H1 (cell line): ENCODE data around the gene SEZ6. TPM values are rescaled to one million over a fixed set of nuclear protein-coding genes. Genes with fewer than 3 reads are reported as not detected.

Experiments used
- CTCF ChIA-PET: fragments of 300-600 bp; sonication (Branson Sonifier 250); formaldehyde crosslinking; loops from one replicate; lab custom pipeline; 2021; ENCODE audit not compliant: partially characterized antibody; lab: Charles Lee
- POLR2A ChIA-PET: fragments of 300-600 bp; sonication (Branson Sonifier 250); formaldehyde crosslinking; loops from one replicate; lab custom pipeline; 2021; ENCODE audit warnings: inconsistent platforms; ENCODE audit not compliant: partially characterized antibody; lab: Charles Lee
- DNase-seq, 2 experiments: peaks; one replicate each; pipeline versions ENCODE4 v3.0.0 to v3.0.0-alpha.2; 2010 to 2022; ENCODE audit warnings: low spot score in 2 of 2, low read depth in 1 of 2, mixed read lengths in 1 of 2
- FAIRE-seq: peaks from 2 replicates; lab custom pipeline; 2011; peaks lifted over from hg19 to GRCh38; lab: Jason Lieb, UNC
- H2AFZ ChIP-seq: 2 replicates; pipeline ENCODE4 v1.8.1; 2012; ENCODE audit warnings: low read length, inconsistent platforms
- H2AK5ac ChIP-seq: 2 replicates; pipeline ENCODE4 v1.6.1; 2013; ENCODE audit warnings: low read depth, low read length
- H2BK120ac ChIP-seq: replicated peaks from 2 replicates; pipeline ENCODE3; 2013; ENCODE audit warnings: low read depth, low read length, inconsistent platforms
- H2BK12ac ChIP-seq: 2 replicates; pipeline ENCODE4 v1.6.1; 2013; ENCODE audit warnings: low read depth, low read length
- H2BK15ac ChIP-seq: 2 replicates; pipeline ENCODE4 v1.6.1; 2013; ENCODE audit warnings: low read length
- H2BK20ac ChIP-seq: 2 replicates; pipeline ENCODE4 v1.6.1; 2013; ENCODE audit warnings: low read length
- H2BK5ac ChIP-seq: 2 replicates; pipeline ENCODE4 v1.6.1; 2013; ENCODE audit warnings: low read depth, low read length
- H3K14ac ChIP-seq: 2 replicates; pipeline ENCODE4 v1.6.1; 2013; ENCODE audit warnings: inconsistent platforms; ENCODE audit not compliant: insufficient read length
- H3K18ac ChIP-seq: 2 replicates; pipeline ENCODE4 v1.6.1; 2013; ENCODE audit warnings: low read length; ENCODE audit errors: extremely low read depth
- H3K23ac ChIP-seq: 2 replicates; pipeline ENCODE4 v1.6.1; 2013; ENCODE audit warnings: inconsistent platforms; ENCODE audit not compliant: insufficient read length
- H3K23me2 ChIP-seq: 2 replicates; pipeline ENCODE4 v1.6.1; 2013; ENCODE audit warnings: low read depth, low read length
- H3K27ac ChIP-seq: 2 replicates; pipeline ENCODE4 v1.6.1; 2011; ENCODE audit warnings: low read depth, low read length, inconsistent platforms
- H3K27me3 ChIP-seq, 4 experiments: replicated peaks in 1 of 4; 1 replicate in 1 of 4; 2 replicates in 3 of 4; pipeline versions ENCODE4 v1.6.1 to v1.8.1; 2011 to 2013; ENCODE audit warnings: low read length in 3 of 4, mild to moderate bottlenecking in 3 of 4, inconsistent platforms in 2 of 4, mixed read lengths in 2 of 4, moderate library complexity in 1 of 4; ENCODE audit not compliant: control insufficient read depth in 3 of 4, insufficient read depth in 3 of 4; ENCODE audit errors: extremely low read depth in 1 of 4
- H3K36me3 ChIP-seq, 4 experiments: 2 replicates each; pipeline versions ENCODE4 v1.6.1 to v1.8.1; 2011 to 2013; ENCODE audit warnings: mild to moderate bottlenecking in 4 of 4, low read length in 3 of 4, moderate library complexity in 2 of 4, control low read depth in 1 of 4, inconsistent platforms in 1 of 4; ENCODE audit not compliant: insufficient read depth in 4 of 4, control insufficient read depth in 2 of 4
- H3K4ac ChIP-seq: replicated peaks from 2 replicates; pipeline ENCODE3; 2013; ENCODE audit warnings: low read length, low read depth, mixed read lengths, inconsistent platforms; ENCODE audit not compliant: insufficient read length
- H3K4me1 ChIP-seq, 4 experiments: replicated peaks in 1 of 4; 1 replicate in 1 of 4; 2 replicates in 3 of 4; pipeline versions ENCODE4 v1.6.1 to v1.8.1; 2011 to 2013; ENCODE audit warnings: low read length in 3 of 4, inconsistent platforms in 2 of 4, mixed read lengths in 1 of 4; ENCODE audit not compliant: insufficient read depth in 4 of 4, control insufficient read depth in 3 of 4
- H3K4me2 ChIP-seq, 2 experiments: 2 replicates each; pipeline versions ENCODE4 v1.6.1 to v1.8.1; 2011 to 2013; ENCODE audit warnings: low read depth in 2 of 2, low read length in 2 of 2, control low read depth in 1 of 2, inconsistent platforms in 1 of 2, mild to moderate bottlenecking in 1 of 2; ENCODE audit not compliant: insufficient read depth in 1 of 2
- H3K4me3 ChIP-seq, 4 experiments: fragments of 200-600, 300-600 bp in 1 of 4; sonication (generic), shearing (Covaris generic), sonication (Bioruptor Twin) in 1 of 4; 2 replicates each; pipeline versions ENCODE4 v1.5.1 to v1.8.1; 2011 to 2016; ENCODE audit warnings: low read length in 4 of 4, low read depth in 3 of 4, control low read depth in 2 of 4, inconsistent platforms in 2 of 4, mild to moderate bottlenecking in 2 of 4, mixed read lengths in 1 of 4, moderate library complexity in 1 of 4; ENCODE audit not compliant: insufficient read depth in 2 of 4; ENCODE audit errors: extremely low read depth in 1 of 4
- H3K56ac ChIP-seq: replicated peaks from 2 replicates; pipeline ENCODE3; 2013; ENCODE audit warnings: low read depth, mild to moderate bottlenecking, mixed read lengths, low read length, inconsistent platforms; ENCODE audit not compliant: insufficient read length
- H3K79me1 ChIP-seq: 2 replicates; pipeline ENCODE4 v1.6.1; 2013; ENCODE audit warnings: low read depth, low read length, control low read depth
- H3K79me2 ChIP-seq, 2 experiments: 2 replicates each; pipeline versions ENCODE4 v1.6.1 to v1.8.1; 2012 to 2013; ENCODE audit warnings: low read length in 2 of 2, mild to moderate bottlenecking in 2 of 2, inconsistent platforms in 1 of 2; ENCODE audit not compliant: insufficient read depth in 2 of 2, control insufficient read depth in 1 of 2
- H3K9ac ChIP-seq, 4 experiments: replicated peaks in 1 of 4; 1 replicate in 1 of 4; 2 replicates in 3 of 4; pipeline versions ENCODE4 v1.6.1 to v1.8.1; 2011 to 2013; ENCODE audit warnings: low read depth in 3 of 4, low read length in 3 of 4, control low read depth in 2 of 4, mild to moderate bottlenecking in 2 of 4, moderate library complexity in 2 of 4, inconsistent platforms in 1 of 4; ENCODE audit errors: extremely low read depth in 1 of 4
- H3K9me3 ChIP-seq, 2 experiments: 2 replicates each; pipeline versions ENCODE4 v1.6.1 to v1.8.1; 2012 to 2013; ENCODE audit warnings: mild to moderate bottlenecking in 2 of 2, moderate library complexity in 2 of 2, control low read depth in 1 of 2, inconsistent platforms in 1 of 2, low read depth in 1 of 2, low read length in 1 of 2, mixed read lengths in 1 of 2; ENCODE audit not compliant: insufficient read depth in 2 of 2
- H4K20me1 ChIP-seq, 2 experiments: replicated peaks in 1 of 2; 2 replicates each; pipeline versions ENCODE3 to v1.8.1; 2011 to 2013; ENCODE audit warnings: inconsistent platforms in 2 of 2, low read length in 2 of 2, mild to moderate bottlenecking in 1 of 2; ENCODE audit not compliant: insufficient read depth in 2 of 2, control insufficient read depth in 1 of 2
- H4K5ac ChIP-seq: 2 replicates; pipeline ENCODE4 v1.6.1; 2013; ENCODE audit warnings: low read length, low read depth, mixed read lengths, inconsistent platforms; ENCODE audit not compliant: insufficient read length
- H4K8ac ChIP-seq: 2 replicates; pipeline ENCODE4 v1.8.0; 2013; ENCODE audit warnings: mild to moderate bottlenecking, moderate library complexity, low read length, inconsistent platforms; ENCODE audit not compliant: insufficient read depth; ENCODE audit errors: extremely low read depth
- H4K91ac ChIP-seq: replicated peaks from 2 replicates; pipeline ENCODE3; 2013; ENCODE audit warnings: low read length, mixed read lengths, inconsistent platforms; ENCODE audit not compliant: insufficient read length
- BCL11A ChIP-seq, 2 experiments: IDR thresholded peaks; one replicate each; pipeline ENCODE4 v1.6.1; 2011; ENCODE audit warnings: low read depth in 2 of 2, low read length in 2 of 2, mild to moderate bottlenecking in 2 of 2
- CBX8 ChIP-seq: fragments of 300-800, 300-1000 bp; sonication (generic); IDR thresholded peaks from 2 replicates; pipeline ENCODE4 v1.7.1; 2016; ENCODE audit warnings: low read depth, low read length, borderline replicate concordance
- CREB1 ChIP-seq: IDR thresholded peaks from 2 replicates; pipeline ENCODE4 v1.6.1; 2012; ENCODE audit warnings: inconsistent platforms
- CTBP2 ChIP-seq: IDR thresholded peaks from 2 replicates; pipeline ENCODE4 v1.7.0; 2011; ENCODE audit warnings: borderline replicate concordance, mild to moderate bottlenecking, moderate library complexity, mixed read lengths, low read length; ENCODE audit not compliant: insufficient read depth, insufficient read length
- JUN ChIP-seq: IDR thresholded peaks from 2 replicates; pipeline ENCODE4 v1.6.1; 2011; ENCODE audit warnings: low read depth, mild to moderate bottlenecking, improper control_type of control experiment, low read length
- MAX ChIP-seq: IDR thresholded peaks from 2 replicates; pipeline ENCODE4 v1.6.1; 2012; ENCODE audit warnings: inconsistent platforms
- NRF1 ChIP-seq: IDR thresholded peaks from 2 replicates; pipeline ENCODE4 v1.6.1; 2011; ENCODE audit warnings: mild to moderate bottlenecking, low read depth, low read length, improper control_type of control experiment
- POLR2A ChIP-seq, 2 experiments: IDR thresholded peaks; 1 replicate in 1 of 2; 2 replicates in 1 of 2; pipeline ENCODE4 v1.6.1; 2011; ENCODE audit warnings: low read depth in 2 of 2, low read length in 2 of 2, mild to moderate bottlenecking in 2 of 2; ENCODE audit errors: control extremely low read depth in 1 of 2
- POLR2AphosphoS5 ChIP-seq: IDR thresholded peaks from 2 replicates; pipeline ENCODE4 v1.6.1; 2011; ENCODE audit warnings: low read depth, low read length
- RBBP5 ChIP-seq: IDR thresholded peaks from 2 replicates; pipeline ENCODE4 v1.7.1; 2012; ENCODE audit warnings: low read depth, mild to moderate bottlenecking, inconsistent platforms, low read length, moderate library complexity, borderline replicate concordance
- SIRT6 ChIP-seq: IDR thresholded peaks from one replicate; pipeline ENCODE4 v1.7.1; 2012; ENCODE audit warnings: low read length, inconsistent platforms
- SP1 ChIP-seq: IDR thresholded peaks from 2 replicates; pipeline ENCODE4 v1.6.1; 2011; ENCODE audit warnings: low read depth, low read length
- SRF ChIP-seq: IDR thresholded peaks from 2 replicates; pipeline ENCODE4 v1.6.1; 2011; ENCODE audit warnings: mild to moderate bottlenecking, low read depth, low read length, moderate library complexity
- YY1 ChIP-seq: IDR thresholded peaks from 2 replicates; pipeline ENCODE4 v1.6.1; 2011; ENCODE audit warnings: low read depth, mild to moderate bottlenecking, low read length
- WGBS, 2 experiments: shearing (Covaris generic) in 1 of 2; methylation state at CpG; one replicate each; pipeline versions ENCODE4 v1.1.6 to v1.1.7; 2013 to 2015; ENCODE audit warnings: low lambda C conversion rate in 2 of 2, mixed read lengths in 2 of 2, inconsistent platforms in 1 of 2, low coverage in 1 of 2, missing lambda C conversion rate in 1 of 2; ENCODE audit not compliant: insufficient replicate concordance in 2 of 2, insufficient coverage in 1 of 2, insufficient read length in 1 of 2; ENCODE audit errors: extremely low coverage in 1 of 2, missing lambda C conversion rate in 1 of 2; 5-methylcytosine and 5-hydroxymethylcytosine counted together
- polyA plus RNA-seq, 7 experiments: library from polyadenylated mRNA; depleted of rRNA in 3 of 7; stranded (reverse) in 5 of 7; unstranded in 2 of 7; fragments of >200 nt in 5 of 7; fragments of 200-250 nt in 2 of 7; gene quantifications; 1 replicate in 5 of 7; 2 replicates in 1 of 7; 4 replicates in 1 of 7; pipeline versions ENCODE4 v1.2.1 to v1.2.3, GENCODE V29; 2011 to 2013; ENCODE audit warnings: missing spikeins in 2 of 7, mixed read lengths in 2 of 7
- total RNA-seq: library from RNA; stranded (reverse); fragmentation: NEBNext Ultra II Directional; extraction: Animal tissue kit (Norgen Biotek cat#: 25700); gene quantifications from 2 replicates; pipeline ENCODE4 v1.2.1, GENCODE V29; 2021
- TF ChIP-seq, protein P1 (sequence below): IDR thresholded peaks from 2 replicates; pipeline ENCODE4 v1.6.1; 2011; ENCODE audit warnings: low read depth, mild to moderate bottlenecking, low read length; ENCODE audit not compliant: insufficient read depth

Gene SEZ6
- total and polyA plus RNA-seq, 2 of the 8 experiments (the other 6 are each of a cell fraction or from before 2014, with no cell fraction given) = 6.9 to 16.1 TPM

- POLR2A ChIA-PET = interaction anchor here (1.0 kb wide), 1 partner anchor 46 kb away, joined by 3 read pairs; no protein-coding TSS in a partner anchor
- H3K79me1 ChIP-seq = no peaks in the 10 kb centered on the region
- no peak overlapping the region for H3K4ac ChIP-seq
- no peak overlapping the region for H3K9ac ChIP-seq
- H3K14ac ChIP-seq = no peak overlapping the region
- H3K56ac ChIP-seq = no peak overlapping the region
- H4K5ac ChIP-seq = no peak overlapping the region
- H2BK120ac ChIP-seq = no peak overlapping the region
- no peak overlapping the region for H3K4me2 ChIP-seq
- no peaks in the 10 kb centered on the region for H3K36me3 ChIP-seq
- no peak overlapping the region for H2BK5ac ChIP-seq
- no peak overlapping the region for H3K4me3 ChIP-seq
- no peak overlapping the region for H3K27ac ChIP-seq
- no peak overlapping the region for H4K91ac ChIP-seq
- no peaks in the 10 kb centered on the region for H4K20me1 ChIP-seq
- FAIRE-seq (no peak), DNase-seq (no peak)
- H2BK12ac ChIP-seq = no peak overlapping the region
- no peak overlapping the region for H4K8ac ChIP-seq
- H2AFZ ChIP-seq = no peak overlapping the region
- no peak overlapping the region for H3K18ac ChIP-seq
- no peak overlapping the region for H2BK20ac ChIP-seq
- no peak overlapping the region for H2BK15ac ChIP-seq
- no peak overlapping the region for H2AK5ac ChIP-seq
- H3K27me3 ChIP-seq = peaks cover 0 to 4% (median 2%) of the 10 kb centered on the region in 4 experiments; a peak in 5 of 7 replicates
- 93% methylated on average over 5 of the region's 5 CpGs; no CpG with 5 or more reads in 1 of the 2 experiments for WGBS, 2 experiments
- H3K23ac ChIP-seq = no peak overlapping the region
- no peaks in the 10 kb centered on the region for H3K23me2 ChIP-seq
- no peaks in the 10 kb centered on the region for H3K9me3 ChIP-seq
- H3K4me1 ChIP-seq = peaks cover 4 to 40% (median 27%) of the 10 kb centered on the region in 4 experiments
- CTCF ChIA-PET = interaction anchor here (0.7 to 17.9 kb wide), 4 partner anchors 15 to 115 kb away, joined by 3 to 239 read pairs (median 4); no protein-coding TSS in a partner anchor
- H3K79me2 ChIP-seq = no peaks in the 10 kb centered on the region
- TF ChIP-seq SRF (no peak), SP1 (no peak), CREB1 (no peak), MAX (no peak), NRF1 (no peak), CTBP2 (no peak), BCL11A (IDR thresholded peaks at IDR 0.05; ENCODE audit: low read depth in 2 of 2, low read length in 2 of 2) (no peak), POLR2AphosphoS5 (no peak), JUN (no peak), POLR2A (IDR thresholded peaks at IDR 0.05; ENCODE audit: control extremely low read depth in 1 of 2, low read depth in 2 of 2, low read length in 2 of 2) (no peak), CBX8 (no peak), SIRT6 (no peak), RBBP5 (no peak), YY1 (no peak)
- TF ChIP-seq, protein P1, sequence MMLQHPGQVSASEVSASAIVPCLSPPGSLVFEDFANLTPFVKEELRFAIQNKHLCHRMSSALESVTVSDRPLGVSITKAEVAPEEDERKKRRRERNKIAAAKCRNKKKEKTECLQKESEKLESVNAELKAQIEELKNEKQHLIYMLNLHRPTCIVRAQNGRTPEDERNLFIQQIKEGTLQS = no peak
These were observed 6.6 kb downstream of the SEZ6 start for GRCh38 chr17:28999206-28999605.
